KOPT-K1 (cell line): Measurements from ENCODE around the gene TMEM147.

Source experiments
- H3K27ac ChIP-seq: fragments of 200-600 bp; sonication (generic); 2 replicates; pipeline ENCODE4 v1.5.1; 2016; ENCODE audit warnings: antibody characterized with exemption, mild to moderate bottlenecking, low read depth, low read length; ENCODE audit not compliant: poor library complexity, severe bottlenecking
- H3K36me3 ChIP-seq: fragments of 200-600 bp; sonication (generic); 2 replicates; pipeline ENCODE4 v1.5.1; 2017; ENCODE audit warnings: antibody characterized with exemption, mild to moderate bottlenecking, low read length, moderate library complexity; ENCODE audit not compliant: insufficient read depth
- H3K9me3 ChIP-seq: fragments of 200-600 bp; sonication (generic); 2 replicates; pipeline ENCODE4 v1.5.1; 2017; ENCODE audit warnings: antibody characterized with exemption, low read length, mild to moderate bottlenecking; ENCODE audit not compliant: insufficient read depth, poor library complexity, severe bottlenecking

The TMEM147 gene

DNA sequence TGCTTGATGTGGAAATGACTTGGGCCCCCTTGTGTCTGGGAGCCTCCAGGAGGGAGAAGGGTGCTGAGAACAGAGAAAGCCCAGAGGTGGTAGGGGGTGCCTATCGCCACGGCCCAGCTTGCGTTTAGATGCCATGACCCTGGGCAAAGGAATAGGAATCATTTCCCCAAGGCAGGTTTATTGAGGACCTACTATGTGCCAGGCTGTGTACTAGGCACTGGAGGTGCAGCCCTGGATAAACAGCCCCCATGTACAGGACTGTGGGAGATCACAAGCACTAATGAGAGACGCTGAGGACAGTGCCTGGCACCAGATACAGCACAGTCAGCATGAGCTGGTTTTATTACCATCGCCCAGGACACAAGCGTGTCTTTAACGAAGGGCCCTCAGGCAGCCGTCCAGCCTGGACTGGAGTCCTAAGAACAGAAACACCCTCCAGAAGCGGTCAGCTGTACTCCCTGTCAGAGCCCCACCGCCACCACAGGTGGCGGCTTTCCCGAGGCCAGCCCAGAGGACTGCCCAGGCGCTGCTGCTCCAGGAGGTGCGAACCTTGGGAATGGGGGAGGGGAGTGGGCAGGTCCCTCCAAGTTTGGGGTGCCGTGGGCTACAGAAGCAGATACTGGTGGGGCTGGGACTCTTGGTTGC is 4.6 kb downstream of the TMEM147 start:
- no peaks in the 10 kb centered on the region for H3K9me3 ChIP-seq
- H3K36me3 ChIP-seq, result no peaks in the 10 kb centered on the region
- no peak overlapping the region for H3K27ac ChIP-seq

GRCh38 chr19:35551091-35551810 is 5.8 kb downstream of the TMEM147 start:
- H3K27ac ChIP-seq, result no peak overlapping the region
- H3K9me3 ChIP-seq, result no peaks in the 10 kb centered on the region
- H3K36me3 ChIP-seq, result no peaks in the 10 kb centered on the region

DNA sequence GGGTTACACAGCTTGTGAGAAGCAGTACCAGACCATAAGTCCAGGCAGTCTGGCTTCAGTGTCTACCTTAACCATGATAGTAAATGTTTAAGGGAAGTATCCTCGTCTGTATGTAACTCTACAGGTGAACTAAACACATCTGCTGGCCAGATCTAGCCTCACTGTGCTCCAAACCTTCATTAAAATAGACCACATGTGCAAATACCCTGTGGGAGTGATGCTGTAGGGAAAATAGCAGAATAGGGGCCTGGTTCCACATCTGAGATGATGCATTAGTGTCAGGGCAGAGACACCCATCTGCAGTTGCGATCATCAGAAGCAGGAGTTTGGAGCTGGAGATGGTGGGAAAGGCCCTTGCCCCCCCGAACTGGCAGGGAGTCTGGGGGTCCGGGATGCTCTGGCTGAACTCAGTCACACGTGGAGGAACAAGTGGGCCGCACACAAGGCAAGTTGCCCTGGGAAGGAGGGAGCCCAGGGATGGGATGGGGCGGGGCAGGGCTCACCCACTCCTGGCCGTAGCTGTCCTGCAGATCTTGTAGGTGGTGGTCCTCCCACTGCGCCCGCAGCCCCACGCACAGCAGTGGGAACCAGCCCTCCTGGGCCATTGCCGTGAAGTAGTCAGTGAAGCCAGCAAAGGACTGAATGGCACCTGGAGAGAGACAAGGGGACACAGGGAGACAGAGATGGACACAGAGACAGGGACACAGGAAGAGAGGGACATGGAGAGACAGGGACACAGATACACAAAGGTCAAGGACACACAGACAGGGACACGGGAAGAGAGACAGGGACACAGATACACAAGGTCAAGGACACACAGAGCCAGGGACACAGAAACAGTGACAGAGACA is 7.3 kb downstream of the TMEM147 start:
- H3K36me3 ChIP-seq, result no peaks in the 10 kb centered on the region
- H3K27ac ChIP-seq, result no peak overlapping the region
- no peaks in the 10 kb centered on the region for H3K9me3 ChIP-seq

GRCh38 chr19:35553385-35554000 is 8.1 kb downstream of the TMEM147 start:
- Histone ChIP-seq H3K36me3 (no peaks in the 10 kb centered on the region), H3K9me3 (no peaks in the 10 kb centered on the region), H3K27ac (no peak overlapping the region)

DNA sequence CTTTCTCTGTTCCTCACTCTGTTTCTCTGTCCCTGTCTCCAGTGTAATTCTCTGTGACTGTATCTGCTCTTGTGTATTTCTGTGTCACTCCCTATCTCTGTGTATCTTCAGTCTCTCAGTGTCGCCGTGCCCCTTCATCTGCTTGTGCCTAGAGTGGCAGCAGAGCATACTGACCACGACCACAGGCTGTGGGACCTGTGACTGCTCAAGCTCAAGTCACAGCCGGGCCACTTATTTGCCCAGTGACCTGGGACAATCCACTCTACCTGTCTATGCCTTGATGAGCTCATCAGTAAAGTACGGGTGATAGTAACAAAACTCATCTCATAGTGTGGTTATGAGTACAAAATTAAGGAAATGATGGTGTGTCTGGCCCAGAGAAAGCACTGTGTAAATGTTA is 8.7 kb downstream of the TMEM147 start:
- no peak overlapping the region for H3K27ac ChIP-seq
- H3K9me3 ChIP-seq, result no peaks in the 10 kb centered on the region

GRCh38 chr19:35555301-35556005 is 10.0 kb downstream of the TMEM147 start:
- no peaks in the 10 kb centered on the region for H3K9me3 ChIP-seq
- no peaks in the 10 kb centered on the region for H3K36me3 ChIP-seq
- no peak overlapping the region for H3K27ac ChIP-seq

More for the DNA sequence above, 8.7 kb downstream of the TMEM147 start:
- no peaks in the 10 kb centered on the region for H3K36me3 ChIP-seq

DNA sequence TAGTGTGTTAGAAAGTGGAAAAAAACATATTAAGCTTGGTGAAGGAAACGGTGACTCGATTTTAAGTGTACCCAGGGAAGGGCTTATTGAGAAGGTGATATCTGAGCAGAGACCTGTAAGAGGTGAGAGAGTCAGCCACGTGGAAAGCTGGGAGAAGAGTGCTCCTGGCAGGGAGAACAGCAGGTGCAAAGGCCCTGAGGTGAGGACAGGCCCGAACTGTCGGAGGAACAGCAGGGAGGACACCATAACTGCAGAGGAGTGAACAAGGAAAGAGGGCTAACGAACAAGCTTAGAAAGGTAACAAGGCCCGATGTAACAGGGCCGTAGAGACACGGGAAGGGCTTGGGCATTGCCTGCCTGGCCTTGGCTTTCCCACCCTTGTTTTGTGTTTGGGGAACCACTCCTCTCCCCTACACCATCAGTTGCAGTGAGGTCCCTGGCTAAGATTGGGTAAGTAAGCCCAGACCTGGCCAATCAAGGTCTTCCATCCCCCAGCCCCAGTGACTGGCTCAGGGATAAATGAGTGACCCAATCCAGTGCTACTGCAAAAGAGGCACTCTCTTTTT is 10.7 kb downstream of the TMEM147 start:
- Histone ChIP-seq H3K9me3 (no peaks in the 10 kb centered on the region), H3K27ac (no peak overlapping the region), H3K36me3 (no peaks in the 10 kb centered on the region)

- H3K27ac ChIP-seq, result no peak overlapping the region
- no peaks in the 10 kb centered on the region for H3K9me3 ChIP-seq
- no peaks in the 10 kb centered on the region for H3K36me3 ChIP-seq
Observed at GRCh38 chr19:35556846-35557538, 11.6 kb downstream of the TMEM147 start.

DNA sequence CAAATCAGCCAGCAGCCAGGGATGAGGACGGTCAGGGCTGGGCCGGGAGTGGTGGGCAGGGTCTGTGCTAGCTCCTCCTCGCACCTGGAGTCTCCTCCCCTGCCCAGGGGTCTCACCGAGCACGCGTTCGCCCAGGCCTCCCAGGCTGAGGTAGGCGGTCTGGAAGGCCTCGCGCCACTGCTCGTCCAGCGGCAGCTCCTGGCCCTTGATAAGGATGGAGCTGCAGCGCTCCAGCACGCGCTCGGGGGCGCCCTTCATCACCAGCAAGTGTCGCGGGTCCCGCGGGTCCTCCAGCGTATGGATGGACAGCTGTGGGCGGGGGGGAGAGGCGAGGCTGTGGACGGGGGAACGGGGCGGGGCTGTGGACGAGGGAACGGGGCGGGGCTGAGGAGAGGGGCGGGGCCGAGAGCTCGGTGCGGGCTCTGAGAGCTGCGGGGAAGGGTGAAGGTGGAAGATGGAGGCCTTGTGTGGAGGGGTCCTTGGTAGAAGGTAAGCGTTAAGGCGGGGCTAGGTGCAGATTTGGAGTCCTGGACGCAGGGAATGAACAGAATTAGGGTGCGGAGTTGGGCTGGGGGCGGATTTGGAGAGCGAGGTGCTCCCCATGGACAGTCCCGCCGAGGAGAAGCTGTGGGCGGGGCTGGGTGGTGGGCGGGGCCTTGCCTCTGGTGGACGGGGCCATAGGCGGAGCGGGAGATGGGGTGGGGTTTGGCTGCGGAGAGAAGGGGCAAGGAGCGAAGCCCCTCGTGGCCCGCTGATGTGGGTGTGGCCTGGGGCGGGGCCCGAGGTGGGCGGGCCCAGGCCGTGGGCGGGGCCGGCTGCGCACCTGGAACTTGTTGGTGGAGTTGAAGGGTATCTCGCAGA is 12.3 kb downstream of the TMEM147 start:
- H3K9me3 ChIP-seq, result no peaks in the 10 kb centered on the region
- H3K36me3 ChIP-seq, result no peaks in the 10 kb centered on the region
- no peak overlapping the region for H3K27ac ChIP-seq

- no peaks in the 10 kb centered on the region for H3K36me3 ChIP-seq
- H3K27ac ChIP-seq, result no peak overlapping the region
- H3K9me3 ChIP-seq, result no peaks in the 10 kb centered on the region
Observed at GRCh38 chr19:35558400-35559280, 13.2 kb downstream of the TMEM147 start.

GRCh38 chr19:35559281-35559659 is 13.8 kb downstream of the TMEM147 start:
- Histone ChIP-seq H3K36me3 (no peaks in the 10 kb centered on the region), H3K27ac (no peak overlapping the region), H3K9me3 (no peaks in the 10 kb centered on the region)

DNA sequence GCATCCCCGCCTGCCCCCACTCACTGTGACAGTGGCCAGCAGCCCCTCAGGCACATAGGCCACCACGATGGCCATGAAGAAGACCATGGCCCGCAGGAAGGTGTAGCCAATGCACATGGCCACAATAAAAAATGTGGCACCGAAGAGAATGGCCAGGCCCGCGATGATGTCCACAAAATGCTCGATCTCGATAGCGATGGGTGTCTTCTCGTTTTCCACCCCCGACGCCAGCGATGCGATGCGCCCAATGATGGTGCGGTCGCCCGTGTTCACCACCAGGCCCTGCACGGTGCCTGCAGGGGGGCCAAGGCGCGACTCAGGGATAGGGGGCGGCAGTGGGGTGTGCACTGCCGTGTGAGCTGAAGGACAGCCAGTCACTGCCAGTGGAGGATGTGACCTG is 14.4 kb downstream of the TMEM147 start:
- Histone ChIP-seq H3K27ac (no peak overlapping the region), H3K36me3 (no peaks in the 10 kb centered on the region)

More for the DNA sequence above, 14.4 kb downstream of the TMEM147 start:
- no peaks in the 10 kb centered on the region for H3K9me3 ChIP-seq
